ENCODE measurements around the gene EID3.

EID3 gene

DNA sequence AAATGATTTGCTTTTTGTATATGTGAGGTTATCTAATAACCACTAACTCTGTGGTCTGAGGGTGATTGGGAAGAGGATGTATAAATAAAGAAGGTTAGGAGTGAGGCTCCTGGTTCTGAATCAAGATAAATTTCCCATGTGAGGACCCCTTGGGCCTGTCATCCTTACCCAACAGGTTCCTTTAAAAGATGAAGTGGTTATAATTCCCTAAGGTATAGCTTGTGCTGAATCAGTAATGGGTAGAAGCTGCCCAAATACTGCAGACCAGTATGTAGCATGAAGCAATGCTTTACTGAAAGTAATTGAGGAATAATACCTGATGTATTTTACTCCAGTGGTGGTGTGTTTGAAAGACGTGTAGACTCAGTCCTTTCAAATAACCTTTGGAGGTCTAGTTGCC is 8.7 kb downstream of the EID3 start:
- no peak overlapping the region for H3K9ac ChIP-seq (ENCODE audit: low read length)
- H3K79me2 ChIP-seq (ENCODE audit: control insufficient read depth, insufficient read depth, low read length): peaks cover 12% of the 10 kb centered on the region
- peaks cover 6% of the 10 kb centered on the region for H3K36me3 ChIP-seq (ENCODE audit: control insufficient read depth, insufficient read depth, low read length)
- WGBS (ENCODE audit: extremely low coverage, insufficient coverage, low lambda C conversion rate): no CpG with 5 or more reads among the region's 1 CpG
- H3K27me3 ChIP-seq (ENCODE audit: insufficient read depth, low read length, poor library complexity): no peaks in the 10 kb centered on the region
- no peak overlapping the region for H3K4me3 ChIP-seq (ENCODE audit: low read length)
- DNase-seq: no peak
- no peak overlapping the region for H4K8ac ChIP-seq (ENCODE audit: low read depth, low read length)
- H2BK5ac ChIP-seq (ENCODE audit: low read length): no peak overlapping the region
- H3K79me1 ChIP-seq (ENCODE audit: low read length): peaks cover 10% of the 10 kb centered on the region
- H3K4me1 ChIP-seq (ENCODE audit: control insufficient read depth, low read depth, low read length): no peaks in the 10 kb centered on the region
- no peak overlapping the region for H4K5ac ChIP-seq (ENCODE audit: low read length)
- H3K56ac ChIP-seq (ENCODE audit: low read length): no peak overlapping the region
- H2AK5ac ChIP-seq (ENCODE audit: low read length): no peak overlapping the region
- no peak overlapping the region for H3K18ac ChIP-seq (ENCODE audit: low read length)
- H3K4me2 ChIP-seq (ENCODE audit: low read length): no peak overlapping the region
- no peak overlapping the region for H3K23ac ChIP-seq (ENCODE audit: low read length)
- H2BK15ac ChIP-seq (replicated peaks; ENCODE audit: low read depth): no peak overlapping the region
- no peak overlapping the region for H2BK120ac ChIP-seq (ENCODE audit: low read depth, low read length)
- no peak overlapping the region for H3K4ac ChIP-seq (ENCODE audit: low read depth, low read length)
- H3K27ac ChIP-seq (ENCODE audit: low read depth, low read length): no peak overlapping the region

GRCh38 chr12:104312654-104313053 is 9.1 kb downstream of the EID3 start:
- no peak overlapping the region for H2BK5ac ChIP-seq (ENCODE audit: low read length)
- H3K9ac ChIP-seq (ENCODE audit: low read length): no peak overlapping the region
- peaks cover 7% of the 10 kb centered on the region for H3K79me1 ChIP-seq (ENCODE audit: low read length)
- no peak overlapping the region for H3K18ac ChIP-seq (ENCODE audit: low read length)
- no peak overlapping the region for H3K27ac ChIP-seq (ENCODE audit: low read depth, low read length)
- no peak overlapping the region for H2AK5ac ChIP-seq (ENCODE audit: low read length)
- H3K23ac ChIP-seq (ENCODE audit: low read length): no peak overlapping the region
- H3K4me2 ChIP-seq (ENCODE audit: low read length): no peak overlapping the region
- H4K8ac ChIP-seq (ENCODE audit: low read depth, low read length): no peak overlapping the region
- peaks cover 6% of the 10 kb centered on the region for H3K36me3 ChIP-seq (ENCODE audit: control insufficient read depth, insufficient read depth, low read length)
- no peak overlapping the region for H2BK120ac ChIP-seq (ENCODE audit: low read depth, low read length)
- no peak overlapping the region for H3K4me3 ChIP-seq (ENCODE audit: low read length)
- H3K56ac ChIP-seq (ENCODE audit: low read length): no peak overlapping the region
- H3K79me2 ChIP-seq (ENCODE audit: control insufficient read depth, insufficient read depth, low read length): peaks cover 8% of the 10 kb centered on the region
- no peak overlapping the region for H3K4ac ChIP-seq (ENCODE audit: low read depth, low read length)
- no peak overlapping the region for H4K5ac ChIP-seq (ENCODE audit: low read length)
- no peaks in the 10 kb centered on the region for H3K27me3 ChIP-seq (ENCODE audit: insufficient read depth, low read length, poor library complexity)
- whole genome bisulfite sequencing (ENCODE audit: extremely low coverage, insufficient coverage, low lambda C conversion rate): no CpG with 5 or more reads among the region's 1 CpG
- DNase-seq: no peak
- H3K4me1 ChIP-seq (ENCODE audit: control insufficient read depth, low read depth, low read length): no peaks in the 10 kb centered on the region
- no peak overlapping the region for H2BK15ac ChIP-seq (replicated peaks; ENCODE audit: low read depth)

DNA sequence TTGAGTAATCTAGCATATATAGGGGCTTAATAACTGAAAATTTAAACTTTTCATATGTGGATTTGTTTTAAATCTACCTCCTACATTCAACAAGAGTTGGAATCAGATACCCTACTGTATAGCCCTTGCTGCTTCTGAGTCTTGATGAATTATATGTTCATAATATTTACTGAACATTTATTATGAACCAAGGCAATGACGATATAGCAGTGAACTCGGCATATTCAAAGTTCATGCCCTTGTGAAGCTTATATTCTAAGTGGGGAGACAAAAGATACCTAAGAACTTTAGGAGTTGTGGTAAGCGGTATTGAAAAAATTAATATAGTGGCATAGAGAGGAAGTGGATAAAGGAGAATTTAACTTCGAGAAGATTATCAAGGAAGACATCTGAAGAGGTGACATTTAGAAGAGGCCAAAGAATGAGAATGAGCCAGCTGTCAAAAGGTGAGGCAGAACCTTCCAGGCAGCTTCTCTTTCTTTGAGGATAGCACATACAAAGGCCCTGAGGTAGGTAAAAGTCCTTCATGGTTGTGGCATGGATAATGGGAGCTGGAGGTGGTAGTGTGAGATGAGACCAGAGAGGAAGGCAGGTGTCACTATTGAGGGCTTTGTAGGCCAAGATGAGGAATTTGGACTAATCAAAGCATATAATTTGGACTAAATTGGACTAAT is 10.2 kb downstream of the EID3 start:
- no peaks in the 10 kb centered on the region for H3K4me1 ChIP-seq (ENCODE audit: control insufficient read depth, low read depth, low read length)
- H3K79me1 ChIP-seq (ENCODE audit: low read length): peaks cover 6% of the 10 kb centered on the region
- H2BK15ac ChIP-seq (replicated peaks; ENCODE audit: low read depth): no peak overlapping the region
- no peak overlapping the region for H3K9ac ChIP-seq (ENCODE audit: low read length)
- H3K4ac ChIP-seq (ENCODE audit: low read depth, low read length): no peak overlapping the region
- H4K8ac ChIP-seq (ENCODE audit: low read depth, low read length): no peak overlapping the region
- no peak overlapping the region for H3K56ac ChIP-seq (ENCODE audit: low read length)
- H3K27ac ChIP-seq (ENCODE audit: low read depth, low read length): no peak overlapping the region
- H2AK5ac ChIP-seq (ENCODE audit: low read length): no peak overlapping the region
- H2BK120ac ChIP-seq (ENCODE audit: low read depth, low read length): no peak overlapping the region
- H3K23ac ChIP-seq (ENCODE audit: low read length): no peak overlapping the region
- H3K4me2 ChIP-seq (ENCODE audit: low read length): no peak overlapping the region
- H4K5ac ChIP-seq (ENCODE audit: low read length): no peak overlapping the region
- no peak overlapping the region for H3K4me3 ChIP-seq (ENCODE audit: low read length)
- no peak for DNase-seq
- no peak overlapping the region for H2BK5ac ChIP-seq (ENCODE audit: low read length)
- no peaks in the 10 kb centered on the region for H3K27me3 ChIP-seq (ENCODE audit: insufficient read depth, low read length, poor library complexity)
- peaks cover 6% of the 10 kb centered on the region for H3K79me2 ChIP-seq (ENCODE audit: control insufficient read depth, insufficient read depth, low read length)
- peaks cover 6% of the 10 kb centered on the region for H3K36me3 ChIP-seq (ENCODE audit: control insufficient read depth, insufficient read depth, low read length)
- WGBS (ENCODE audit: extremely low coverage, insufficient coverage, low lambda C conversion rate): 100% methylated on average over 1 of the region's 4 CpGs
- no peak overlapping the region for H3K18ac ChIP-seq (ENCODE audit: low read length)

- no peak overlapping the region for H3K4me2 ChIP-seq (ENCODE audit: low read length)
- no peak overlapping the region for H3K4ac ChIP-seq (ENCODE audit: low read depth, low read length)
- no peak overlapping the region for H3K18ac ChIP-seq (ENCODE audit: low read length)
- no peak overlapping the region for H2BK5ac ChIP-seq (ENCODE audit: low read length)
- H3K27ac ChIP-seq (ENCODE audit: low read depth, low read length): no peak overlapping the region
- no peaks in the 10 kb centered on the region for H3K4me1 ChIP-seq (ENCODE audit: control insufficient read depth, low read depth, low read length)
- no peak overlapping the region for H3K9ac ChIP-seq (ENCODE audit: low read length)
- no peak overlapping the region for H2BK15ac ChIP-seq (replicated peaks; ENCODE audit: low read depth)
- no CpG with 5 or more reads among the region's 1 CpG for WGBS (ENCODE audit: extremely low coverage, insufficient coverage, low lambda C conversion rate)
- no peaks in the 10 kb centered on the region for H3K27me3 ChIP-seq (ENCODE audit: insufficient read depth, low read length, poor library complexity)
- no peak overlapping the region for H3K56ac ChIP-seq (ENCODE audit: low read length)
- no peak overlapping the region for H2BK120ac ChIP-seq (ENCODE audit: low read depth, low read length)
- no peak overlapping the region for H4K5ac ChIP-seq (ENCODE audit: low read length)
- peaks cover 6% of the 10 kb centered on the region for H3K36me3 ChIP-seq (ENCODE audit: control insufficient read depth, insufficient read depth, low read length)
- no peak for DNase-seq
- H3K79me1 ChIP-seq (ENCODE audit: low read length): peaks cover 3% of the 10 kb centered on the region
- H2AK5ac ChIP-seq (ENCODE audit: low read length): no peak overlapping the region
- no peak overlapping the region for H4K8ac ChIP-seq (ENCODE audit: low read depth, low read length)
- H3K23ac ChIP-seq (ENCODE audit: low read length): no peak overlapping the region
- H3K79me2 ChIP-seq (ENCODE audit: control insufficient read depth, insufficient read depth, low read length): peaks cover 3% of the 10 kb centered on the region
- H3K4me3 ChIP-seq (ENCODE audit: low read length): no peak overlapping the region
Measured at GRCh38 chr12:104314242-104314614, 10.7 kb downstream of the EID3 start.

DNA sequence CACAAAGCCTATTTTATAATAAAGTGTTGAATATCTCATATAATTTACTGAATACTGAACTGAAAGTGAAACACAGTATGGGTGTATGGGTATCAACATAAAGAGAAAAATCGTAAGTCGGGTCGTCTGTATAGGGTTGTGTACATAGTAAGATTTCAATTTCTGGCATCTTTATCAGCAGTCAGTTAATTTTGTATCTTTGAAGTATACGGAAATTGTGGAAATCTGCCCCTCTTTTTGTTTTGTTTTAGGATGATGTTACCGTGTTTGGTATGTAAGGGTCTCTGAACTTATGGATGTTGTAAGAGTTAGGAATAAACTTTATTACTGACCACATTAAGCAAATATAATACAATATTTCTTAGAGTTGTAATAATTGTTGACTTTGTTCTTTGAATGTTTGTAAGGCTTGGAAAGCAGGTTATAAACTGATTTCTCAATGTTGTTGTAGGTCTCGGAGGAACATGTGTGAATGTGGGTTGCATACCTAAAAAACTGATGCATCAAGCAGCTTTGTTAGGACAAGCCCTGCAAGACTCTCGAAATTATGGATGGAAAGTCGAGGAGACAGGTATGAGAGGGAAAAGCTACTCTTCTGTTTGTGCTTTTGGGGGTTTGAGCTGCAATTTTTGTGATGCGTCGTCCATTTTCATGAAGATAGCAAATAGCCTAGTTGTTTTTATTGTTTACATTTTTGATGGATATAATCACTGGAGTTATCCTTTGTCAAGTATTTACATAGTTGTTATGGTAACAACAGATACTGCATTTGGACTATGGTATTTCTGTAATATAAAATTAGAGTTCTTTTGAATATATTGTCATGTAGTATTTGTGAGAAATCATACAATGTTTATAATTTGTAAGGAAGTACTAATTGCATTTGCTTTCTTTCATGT is 12.0 kb downstream of the EID3 start:
- Histone ChIP-seq H3K4me3 (ENCODE audit: low read length) (no peak overlapping the region), H4K5ac (ENCODE audit: low read length) (no peak overlapping the region), H2BK5ac (ENCODE audit: low read length) (no peak overlapping the region), H3K27ac (ENCODE audit: low read depth, low read length) (no peak overlapping the region), H3K79me1 (ENCODE audit: low read length) (no peaks in the 10 kb centered on the region), H3K4me2 (ENCODE audit: low read length) (no peak overlapping the region), H3K9ac (ENCODE audit: low read length) (no peak overlapping the region), H3K4ac (ENCODE audit: low read depth, low read length) (no peak overlapping the region), H3K23ac (ENCODE audit: low read length) (no peak overlapping the region), H4K8ac (ENCODE audit: low read depth, low read length) (no peak overlapping the region), H3K79me2 (ENCODE audit: control insufficient read depth, insufficient read depth, low read length) (no peaks in the 10 kb centered on the region), H2AK5ac (ENCODE audit: low read length) (no peak overlapping the region), H3K4me1 (ENCODE audit: control insufficient read depth, low read depth, low read length) (no peaks in the 10 kb centered on the region), H3K18ac (ENCODE audit: low read length) (no peak overlapping the region), H3K27me3 (ENCODE audit: insufficient read depth, low read length, poor library complexity) (no peaks in the 10 kb centered on the region), H3K36me3 (ENCODE audit: control insufficient read depth, insufficient read depth, low read length) (peaks cover 6% of the 10 kb centered on the region), H2BK120ac (ENCODE audit: low read depth, low read length) (no peak overlapping the region), H2BK15ac (replicated peaks; ENCODE audit: low read depth) (no peak overlapping the region), H3K56ac (ENCODE audit: low read length) (no peak overlapping the region)
- no CpG with 5 or more reads among the region's 10 CpGs for WGBS (ENCODE audit: extremely low coverage, insufficient coverage, low lambda C conversion rate)
- no peak for DNase-seq

All from mesendoderm (in vitro differentiated cells).